BE2C (cell line): ENCODE results near the gene IGSF21.

Source experiments
- DNase-seq: peaks from one replicate; pipeline ENCODE4 v3.0.0-alpha.2; 2020
- H3K27me3 ChIP-seq: fragments of 250-450 bp; sonication (Bioruptor Pico); 2 replicates; pipeline ENCODE4 v1.5.1; 2020; ENCODE audit warnings: mild to moderate bottlenecking
- H3K36me3 ChIP-seq: fragments of 250-450 bp; sonication (Bioruptor Pico); 2 replicates; pipeline ENCODE4 v1.5.1; 2020; ENCODE audit warnings: mild to moderate bottlenecking
- H3K4me1 ChIP-seq: fragments of 250-450 bp; sonication (Bioruptor Pico); 2 replicates; pipeline ENCODE4 v1.5.1; 2020
- H3K4me3 ChIP-seq: 2 replicates; pipeline ENCODE4 v1.5.1; 2011; ENCODE audit warnings: low read depth, low read length
- H3K9me3 ChIP-seq: fragments of 250-450 bp; sonication (Bioruptor Pico); 2 replicates; pipeline ENCODE4 v1.5.1; 2020
- TF ChIP-seq, protein P1 (sequence below): IDR thresholded peaks from 2 replicates; pipeline ENCODE4 v1.5.1; 2012; ENCODE audit warnings: mild to moderate bottlenecking, low read depth, low read length

The IGSF21 gene

DNA sequence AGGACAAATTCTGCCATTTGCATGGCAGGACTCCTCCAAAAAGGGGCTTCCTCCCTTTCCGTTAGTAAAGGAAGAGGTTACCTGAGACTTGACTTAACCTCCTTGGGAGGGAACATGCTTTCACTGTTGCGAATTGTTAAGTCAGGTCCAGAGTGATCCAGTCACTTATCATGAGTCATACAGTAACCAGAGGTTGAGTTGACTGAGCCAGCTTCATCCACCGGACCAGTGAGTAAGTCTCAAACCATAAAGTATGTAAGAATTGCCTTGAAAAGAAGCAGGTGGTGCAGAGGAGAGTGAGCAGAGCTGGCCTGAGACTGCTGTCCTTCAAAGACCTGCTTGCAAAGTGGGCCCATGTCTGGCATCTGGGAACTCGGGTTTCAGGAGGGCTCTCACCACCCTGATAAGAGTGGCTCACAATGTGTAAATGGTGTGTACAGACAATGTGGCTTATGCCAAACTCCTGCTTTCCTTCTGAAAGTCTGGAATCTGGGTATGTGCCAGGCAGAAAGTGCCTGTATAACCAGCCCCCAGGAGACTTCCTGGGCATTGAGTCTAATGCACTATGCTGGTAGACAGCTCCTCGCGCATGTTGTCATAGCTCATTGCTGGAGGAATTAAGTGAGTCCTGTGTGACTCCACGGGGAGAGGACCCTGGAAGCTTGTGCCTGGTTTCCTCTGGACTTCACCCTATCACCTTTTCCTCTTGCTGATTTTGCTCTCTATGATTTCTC lies 288.8 kb downstream of the IGSF21 start:
- Histone ChIP-seq H3K4me1 (no peaks in the 10 kb centered on the region), H3K9me3 (no peaks in the 10 kb centered on the region), H3K27me3 (no peaks in the 10 kb centered on the region), H3K4me3 (no peak overlapping the region), H3K36me3 (no peaks in the 10 kb centered on the region)
- DNase-seq = no peak
- TF ChIP-seq, protein P1, sequence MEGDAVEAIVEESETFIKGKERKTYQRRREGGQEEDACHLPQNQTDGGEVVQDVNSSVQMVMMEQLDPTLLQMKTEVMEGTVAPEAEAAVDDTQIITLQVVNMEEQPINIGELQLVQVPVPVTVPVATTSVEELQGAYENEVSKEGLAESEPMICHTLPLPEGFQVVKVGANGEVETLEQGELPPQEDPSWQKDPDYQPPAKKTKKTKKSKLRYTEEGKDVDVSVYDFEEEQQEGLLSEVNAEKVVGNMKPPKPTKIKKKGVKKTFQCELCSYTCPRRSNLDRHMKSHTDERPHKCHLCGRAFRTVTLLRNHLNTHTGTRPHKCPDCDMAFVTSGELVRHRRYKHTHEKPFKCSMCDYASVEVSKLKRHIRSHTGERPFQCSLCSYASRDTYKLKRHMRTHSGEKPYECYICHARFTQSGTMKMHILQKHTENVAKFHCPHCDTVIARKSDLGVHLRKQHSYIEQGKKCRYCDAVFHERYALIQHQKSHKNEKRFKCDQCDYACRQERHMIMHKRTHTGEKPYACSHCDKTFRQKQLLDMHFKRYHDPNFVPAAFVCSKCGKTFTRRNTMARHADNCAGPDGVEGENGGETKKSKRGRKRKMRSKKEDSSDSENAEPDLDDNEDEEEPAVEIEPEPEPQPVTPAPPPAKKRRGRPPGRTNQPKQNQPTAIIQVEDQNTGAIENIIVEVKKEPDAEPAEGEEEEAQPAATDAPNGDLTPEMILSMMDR = no peak

DNA sequence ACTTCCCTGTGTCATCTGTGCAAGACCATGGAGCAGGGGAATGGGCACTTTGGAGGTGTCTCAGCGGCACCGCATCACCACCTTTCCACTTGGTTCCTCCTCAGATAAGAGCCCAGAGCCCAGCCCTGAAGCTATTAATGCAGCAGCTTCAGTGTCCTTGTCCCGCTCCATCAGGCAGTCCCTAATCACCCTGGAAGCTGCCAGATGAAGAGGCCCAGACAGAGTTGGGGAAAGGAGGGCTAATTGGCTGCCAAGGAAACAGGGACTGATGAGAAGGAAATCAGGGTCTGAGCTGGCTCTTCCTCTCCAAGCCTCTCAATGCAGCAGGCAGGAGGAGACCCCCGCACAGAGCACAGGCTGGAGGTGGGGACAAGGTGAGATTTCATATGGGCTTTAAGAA lies 290.0 kb downstream of the IGSF21 start:
- Histone ChIP-seq H3K36me3 (no peaks in the 10 kb centered on the region), H3K4me1 (no peaks in the 10 kb centered on the region), H3K9me3 (no peaks in the 10 kb centered on the region), H3K4me3 (no peak overlapping the region), H3K27me3 (no peaks in the 10 kb centered on the region)
- TF ChIP-seq, protein P1 = no peak
- no peak for DNase-seq

DNA sequence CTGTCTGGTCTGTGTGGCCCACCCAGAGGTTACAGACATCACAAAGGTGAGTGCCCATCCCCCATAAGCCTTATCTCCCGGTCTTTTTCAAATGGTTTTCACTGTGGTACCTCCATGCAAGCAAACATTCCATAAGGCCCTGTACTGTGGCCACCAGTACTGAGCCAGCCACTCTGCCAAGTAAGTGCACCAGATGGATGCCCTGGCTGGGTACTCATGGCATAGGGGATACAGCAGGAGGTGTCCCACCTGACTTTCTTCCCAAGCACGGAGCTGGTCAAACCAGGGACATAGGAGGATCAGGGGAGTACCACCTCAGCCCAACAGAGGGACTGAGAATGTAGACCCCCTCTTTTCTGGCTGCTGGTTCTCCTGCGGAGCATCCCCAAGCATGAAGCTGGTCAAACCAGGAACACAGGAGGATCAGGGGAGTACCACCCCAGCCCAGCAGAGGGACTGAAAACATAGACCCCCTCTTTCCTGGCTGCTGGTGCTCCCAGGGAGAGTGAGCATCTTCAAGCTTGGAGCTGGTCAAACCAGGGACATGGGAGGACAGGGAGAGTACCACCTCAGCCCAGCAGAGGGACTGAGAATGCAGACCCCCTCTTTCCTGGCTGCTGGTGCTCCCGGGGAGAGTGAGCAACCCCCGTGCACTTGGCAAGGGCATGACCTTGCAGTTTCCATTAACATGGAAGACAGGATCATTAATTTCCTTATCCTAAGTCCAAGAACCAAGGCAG lies 291.4 kb downstream of the IGSF21 start:
- H3K9me3 ChIP-seq = no peaks in the 10 kb centered on the region
- TF ChIP-seq, protein P1 = no peak; the same call in 1 of the 2 replicates

DNA sequence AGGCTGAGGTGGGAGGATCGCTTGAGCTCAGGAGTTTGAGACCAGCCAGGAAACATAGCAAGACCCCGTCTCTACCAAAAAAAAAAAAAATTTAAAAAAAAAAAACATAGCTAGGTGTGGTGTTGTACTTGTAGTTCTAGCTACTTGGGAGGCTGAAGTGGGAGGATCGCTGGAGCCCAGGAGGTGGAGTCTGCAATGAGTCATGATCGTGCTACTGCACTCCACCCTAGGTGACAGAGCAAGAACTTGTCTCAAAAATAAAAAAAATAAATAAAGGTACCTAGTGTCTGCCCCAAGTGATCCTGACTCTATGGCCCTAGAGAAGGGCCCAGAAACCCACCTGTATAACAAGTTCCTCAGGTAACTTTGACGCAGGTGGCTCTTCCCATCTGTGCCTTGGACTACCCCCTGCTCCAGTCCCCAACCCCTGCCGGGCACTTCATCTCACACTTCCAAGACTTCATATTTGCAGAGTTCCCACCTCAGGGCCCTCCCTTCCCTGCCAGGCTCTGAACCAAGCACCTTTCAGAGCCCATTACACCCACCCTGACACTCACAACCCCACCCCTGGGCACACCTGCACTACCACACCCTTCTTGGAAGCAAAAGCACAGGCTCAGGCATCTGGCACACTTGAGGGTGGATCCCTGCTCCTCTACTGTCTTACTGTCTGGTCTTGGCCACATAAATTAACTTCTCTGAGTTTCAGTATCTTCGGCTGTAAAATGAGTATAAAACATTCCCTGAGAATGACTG lies 292.9 kb downstream of the IGSF21 start:
- no peaks in the 10 kb centered on the region for H3K9me3 ChIP-seq
- no peaks in the 10 kb centered on the region for H3K4me1 ChIP-seq
- TF ChIP-seq, protein P1 = no peak
- no peak overlapping the region for H3K4me3 ChIP-seq
- no peaks in the 10 kb centered on the region for H3K36me3 ChIP-seq
- no peaks in the 10 kb centered on the region for H3K27me3 ChIP-seq
- no peak for DNase-seq

More for the DNA sequence above, 291.4 kb downstream of the IGSF21 start:
- no peak for DNase-seq
- no peak overlapping the region for H3K4me3 ChIP-seq
- H3K4me1 ChIP-seq = no peaks in the 10 kb centered on the region
- H3K36me3 ChIP-seq = no peaks in the 10 kb centered on the region
- no peaks in the 10 kb centered on the region for H3K27me3 ChIP-seq

DNA sequence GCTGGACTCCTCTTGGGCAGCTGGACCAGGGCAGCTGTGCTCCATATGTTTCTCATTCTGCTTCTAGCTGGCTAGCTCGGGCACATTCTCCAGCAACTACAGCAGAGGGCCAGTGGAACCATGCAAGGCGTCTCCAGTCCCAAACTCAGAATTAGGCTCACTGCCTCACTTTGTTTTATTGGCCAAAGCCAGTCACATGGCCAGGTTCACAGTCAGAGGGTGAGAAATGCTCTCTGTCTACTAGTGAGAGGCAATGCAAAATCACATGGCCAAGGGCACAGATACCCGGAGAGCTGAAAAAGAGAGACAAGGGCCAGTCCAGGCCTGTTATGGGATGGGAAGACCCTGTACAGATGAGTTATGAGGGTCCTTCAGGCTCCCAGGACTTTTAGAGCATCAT lies 294.3 kb downstream of the IGSF21 start:
- H3K4me1 ChIP-seq = no peaks in the 10 kb centered on the region
- H3K36me3 ChIP-seq = no peaks in the 10 kb centered on the region
- no peak overlapping the region for H3K4me3 ChIP-seq
- no peaks in the 10 kb centered on the region for H3K27me3 ChIP-seq
- TF ChIP-seq, protein P1 = no peak
- DNase-seq = no peak
- no peaks in the 10 kb centered on the region for H3K9me3 ChIP-seq

DNA sequence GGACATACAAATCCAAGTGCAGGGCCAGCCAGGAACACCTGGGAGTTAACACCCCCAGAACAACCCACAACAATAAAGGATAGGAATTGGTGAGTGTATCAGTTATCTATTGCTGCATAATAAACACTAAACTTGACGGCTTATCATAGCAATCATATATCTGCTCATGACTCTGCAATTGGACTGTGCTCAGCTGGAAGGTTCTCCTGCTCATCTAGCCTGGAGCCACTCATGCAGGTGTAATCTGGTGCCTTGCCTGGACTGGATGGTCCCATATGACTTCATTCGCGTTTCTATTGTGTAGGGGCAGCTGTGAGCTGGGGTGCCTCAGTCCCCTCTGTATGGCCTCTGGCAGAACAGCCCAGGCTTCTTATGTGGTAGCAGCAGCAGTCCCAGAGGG lies 296.9 kb downstream of the IGSF21 start:
- Histone ChIP-seq H3K36me3 (no peaks in the 10 kb centered on the region), H3K27me3 (no peaks in the 10 kb centered on the region), H3K4me3 (no peak overlapping the region), H3K4me1 (no peaks in the 10 kb centered on the region), H3K9me3 (no peaks in the 10 kb centered on the region)
- DNase-seq = no peak
- TF ChIP-seq, protein P1 = no peak
